T-helper 2 cell treated with Interferon-gamma antibody and Interleukin-4, amounts not matched to agents 5 μg/mL and 100 μg/mL, for 36 hours (primary cell): ENCODE measurements around the gene PRSS56.

Experiments
- DNase-seq: peaks from one replicate; pipeline ENCODE4 v3.0.0; 2021; ENCODE audit warnings: low spot score
- H3K27ac Mint-ChIP-seq: one replicate; pipeline ENCODE4 v1.8.0; 2021; ENCODE audit warnings: mild to moderate bottlenecking, mixed read lengths
- H3K27me3 Mint-ChIP-seq: one replicate; pipeline ENCODE4 v1.8.0; 2021; ENCODE audit warnings: low read depth, mixed read lengths
- H3K36me3 Mint-ChIP-seq: one replicate; pipeline ENCODE4 v1.8.0; 2021; ENCODE audit warnings: low read depth, mixed read lengths
- H3K4me1 Mint-ChIP-seq: one replicate; pipeline ENCODE4 v1.8.0; 2021; ENCODE audit warnings: low read depth, mixed read lengths
- H3K4me3 Mint-ChIP-seq: one replicate; pipeline ENCODE4 v1.8.0; 2022; ENCODE audit warnings: mild to moderate bottlenecking, moderate library complexity, mixed read lengths
- H3K9me3 Mint-ChIP-seq: one replicate; pipeline ENCODE4 v1.8.0; 2021; ENCODE audit warnings: mixed read lengths

Gene PRSS56

GRCh38 chr2:232483311-232483922 is 36.8 kb upstream of the PRSS56 start:
- H3K4me3 Mint-ChIP-seq, result no peak overlapping the region
- no peaks in the 10 kb centered on the region for H3K36me3 Mint-ChIP-seq
- H3K9me3 Mint-ChIP-seq, result no peaks in the 10 kb centered on the region
- no peak for DNase-seq
- H3K27me3 Mint-ChIP-seq, result peaks cover 21% of the 10 kb centered on the region
- no peaks in the 10 kb centered on the region for H3K4me1 Mint-ChIP-seq
- H3K27ac Mint-ChIP-seq, result no peak overlapping the region

- H3K4me3 Mint-ChIP-seq, result no peak overlapping the region
- no peak overlapping the region for H3K27ac Mint-ChIP-seq
- H3K36me3 Mint-ChIP-seq, result no peaks in the 10 kb centered on the region
- H3K27me3 Mint-ChIP-seq, result peaks cover 28% of the 10 kb centered on the region
- no peaks in the 10 kb centered on the region for H3K4me1 Mint-ChIP-seq
- no peak for DNase-seq
- H3K9me3 Mint-ChIP-seq, result no peaks in the 10 kb centered on the region
These were observed 36.1 kb upstream of the PRSS56 start for GRCh38 chr2:232483923-232484627.

GRCh38 chr2:232484628-232485347 is 35.4 kb upstream of the PRSS56 start:
- H3K27me3 Mint-ChIP-seq, result peaks cover 34% of the 10 kb centered on the region
- DNase-seq, result no peak
- no peaks in the 10 kb centered on the region for H3K36me3 Mint-ChIP-seq
- H3K4me1 Mint-ChIP-seq, result no peaks in the 10 kb centered on the region
- H3K4me3 Mint-ChIP-seq, result no peak overlapping the region
- no peak overlapping the region for H3K27ac Mint-ChIP-seq
- no peaks in the 10 kb centered on the region for H3K9me3 Mint-ChIP-seq

GRCh38 chr2:232485348-232485756 is 34.8 kb upstream of the PRSS56 start:
- Mint-ChIP-seq H3K27me3 (peaks cover 36% of the 10 kb centered on the region), H3K4me1 (no peaks in the 10 kb centered on the region), H3K27ac (no peak overlapping the region), H3K9me3 (no peaks in the 10 kb centered on the region), H3K36me3 (no peaks in the 10 kb centered on the region), H3K4me3 (no peak overlapping the region)
- no peak for DNase-seq

- peaks cover 36% of the 10 kb centered on the region for H3K27me3 Mint-ChIP-seq
- H3K4me3 Mint-ChIP-seq, result no peak overlapping the region
- no peak overlapping the region for H3K27ac Mint-ChIP-seq
- DNase-seq, result no peak
- no peaks in the 10 kb centered on the region for H3K9me3 Mint-ChIP-seq
- no peaks in the 10 kb centered on the region for H3K4me1 Mint-ChIP-seq
- no peaks in the 10 kb centered on the region for H3K36me3 Mint-ChIP-seq
These were observed 34.2 kb upstream of the PRSS56 start for GRCh38 chr2:232485757-232486557.

- Mint-ChIP-seq H3K27ac (no peak overlapping the region), H3K9me3 (no peaks in the 10 kb centered on the region), H3K27me3 (peaks cover 40% of the 10 kb centered on the region), H3K4me3 (no peak overlapping the region), H3K4me1 (no peaks in the 10 kb centered on the region), H3K36me3 (no peaks in the 10 kb centered on the region)
- no peak for DNase-seq
These were observed 33.4 kb upstream of the PRSS56 start for GRCh38 chr2:232486558-232487384.

- Mint-ChIP-seq H3K36me3 (no peaks in the 10 kb centered on the region), H3K27me3 (peaks cover 40% of the 10 kb centered on the region), H3K9me3 (no peaks in the 10 kb centered on the region), H3K4me3 (no peak within 1 kb of the TSS), H3K27ac (no peak within 1 kb of the TSS), H3K4me1 (no peaks in the 10 kb centered on the region)
- no peak for DNase-seq
These were observed 32.6 kb upstream of the PRSS56 start, which contains the start of gene ECEL1 for GRCh38 chr2:232487385-232488096. TSS of gene ECEL1 (minus strand) at chr2:232487834. CDS start at chr2:232486653, 1,181 bp downstream.

GRCh38 chr2:232488097-232488711 is 32.0 kb upstream of the PRSS56 start:
- peaks cover 40% of the 10 kb centered on the region for H3K27me3 Mint-ChIP-seq
- no peaks in the 10 kb centered on the region for H3K4me1 Mint-ChIP-seq
- H3K27ac Mint-ChIP-seq, result no peak overlapping the region
- no peak overlapping the region for H3K4me3 Mint-ChIP-seq
- no peak for DNase-seq
- H3K36me3 Mint-ChIP-seq, result no peaks in the 10 kb centered on the region
- no peaks in the 10 kb centered on the region for H3K9me3 Mint-ChIP-seq

- Mint-ChIP-seq H3K4me1 (no peaks in the 10 kb centered on the region), H3K36me3 (no peaks in the 10 kb centered on the region), H3K27me3 (peaks cover 40% of the 10 kb centered on the region), H3K27ac (no peak overlapping the region), H3K9me3 (no peaks in the 10 kb centered on the region), H3K4me3 (no peak overlapping the region)
- no peak for DNase-seq
These were observed 31.4 kb upstream of the PRSS56 start for GRCh38 chr2:232488721-232489300.

GRCh38 chr2:232489516-232490220 is 30.5 kb upstream of the PRSS56 start:
- Mint-ChIP-seq H3K27me3 (peaks cover 36% of the 10 kb centered on the region), H3K36me3 (no peaks in the 10 kb centered on the region), H3K27ac (no peak overlapping the region), H3K4me1 (no peaks in the 10 kb centered on the region), H3K4me3 (no peak overlapping the region), H3K9me3 (no peaks in the 10 kb centered on the region)
- no peak for DNase-seq

- Mint-ChIP-seq H3K4me1 (no peaks in the 10 kb centered on the region), H3K9me3 (no peaks in the 10 kb centered on the region), H3K36me3 (no peaks in the 10 kb centered on the region), H3K27me3 (peaks cover 28% of the 10 kb centered on the region), H3K4me3 (no peak overlapping the region), H3K27ac (no peak overlapping the region)
- no peak for DNase-seq
These were observed 29.7 kb upstream of the PRSS56 start for GRCh38 chr2:232490221-232491138.
